GM18867 (cell line): ENCODE measurements around the gene CDH11.

ENCODE experiments used
- ATAC-seq: cut with Tn5 transposase; IDR thresholded peaks from one replicate; pipeline ENCODE4 v1.9.1; 2021; ENCODE audit warnings: mild to moderate bottlenecking, moderate library complexity; ENCODE audit not compliant: unreplicated experiment

CDH11 gene

DNA sequence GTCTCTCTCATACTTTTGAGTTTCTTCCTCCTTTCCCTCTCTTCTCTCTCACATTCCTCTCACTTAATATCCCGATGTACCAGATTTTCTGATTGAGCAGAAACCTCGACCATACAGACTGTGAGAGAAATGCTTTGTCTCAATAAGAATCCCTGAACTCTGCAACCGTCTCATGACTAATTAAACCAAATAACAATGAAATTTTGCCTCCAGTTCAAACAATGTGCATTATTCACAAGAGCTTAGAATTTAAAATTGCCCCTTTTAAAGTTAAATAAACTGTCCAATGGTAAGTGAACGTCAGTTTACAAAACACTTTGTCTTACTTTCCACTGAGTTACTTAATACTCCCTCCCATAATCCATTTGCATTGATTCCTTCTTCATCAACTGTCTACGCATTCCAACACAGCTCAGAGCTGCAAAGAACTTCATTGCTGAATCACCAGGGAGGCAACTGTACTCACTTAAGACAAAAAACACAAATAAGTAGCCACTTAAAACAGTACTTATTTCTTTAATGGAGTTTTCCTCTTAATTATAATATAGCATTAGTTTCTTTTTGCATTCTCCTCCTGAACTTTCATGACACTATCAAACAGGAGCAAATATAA lies 4.9 kb downstream of the CDH11 start:
- no peak for ATAC-seq

GRCh38 chr16:65116216-65116615 lies 5.6 kb downstream of the CDH11 start:
- no peak for ATAC-seq

GRCh38 chr16:65114527-65114926 lies 7.3 kb downstream of the CDH11 start:
- ATAC-seq: no peak

- no peak for ATAC-seq
Observed at GRCh38 chr16:65113441-65113840, 8.4 kb downstream of the CDH11 start.

- ATAC-seq: no peak
Observed at GRCh38 chr16:65111306-65111705, 10.6 kb downstream of the CDH11 start.

GRCh38 chr16:65106757-65107156 lies 15.1 kb downstream of the CDH11 start:
- ATAC-seq: no peak

- ATAC-seq: no peak
Observed at GRCh38 chr16:65105171-65105570, 16.7 kb downstream of the CDH11 start.

- no peak for ATAC-seq
Observed at GRCh38 chr16:65104471-65104870, 17.4 kb downstream of the CDH11 start.

DNA sequence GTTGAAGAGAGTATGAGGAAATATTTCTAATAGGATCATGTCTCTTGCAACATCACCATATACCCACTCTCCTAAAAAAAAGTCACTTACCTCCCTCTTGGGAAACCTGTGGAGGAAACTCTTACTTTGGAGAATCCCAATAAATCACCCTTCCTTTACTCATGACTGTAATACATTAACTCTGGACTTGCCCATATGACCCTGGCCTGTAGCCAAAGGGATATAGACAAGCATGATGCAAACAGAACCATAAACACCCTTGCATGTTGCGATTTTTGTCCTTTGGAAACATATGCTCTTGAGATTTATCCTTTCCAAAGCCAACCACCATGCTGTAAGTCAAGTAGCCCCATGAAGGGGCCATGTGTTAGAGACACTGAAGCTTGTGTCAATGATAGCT lies 19.5 kb downstream of the CDH11 start:
- ATAC-seq: no peak

DNA sequence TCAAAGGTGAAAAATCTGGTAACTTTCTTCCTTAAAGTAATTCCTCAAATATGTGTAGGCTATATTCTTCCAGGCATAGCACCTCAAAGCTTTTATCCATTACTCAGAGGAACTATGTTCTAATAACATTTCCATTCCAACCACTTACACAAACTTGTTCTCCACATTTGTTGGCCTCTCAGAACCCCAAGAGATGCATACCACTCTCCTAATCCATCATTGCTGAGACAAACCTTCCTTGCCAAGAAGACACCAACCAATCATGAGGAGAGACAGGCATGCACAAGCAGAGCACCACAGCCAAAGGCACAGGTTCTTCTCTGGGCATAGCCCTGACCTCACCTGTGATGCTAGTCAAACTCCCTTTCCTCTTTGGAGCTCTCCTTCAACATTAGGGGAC lies 20.9 kb downstream of the CDH11 start:
- ATAC-seq: no peak

DNA sequence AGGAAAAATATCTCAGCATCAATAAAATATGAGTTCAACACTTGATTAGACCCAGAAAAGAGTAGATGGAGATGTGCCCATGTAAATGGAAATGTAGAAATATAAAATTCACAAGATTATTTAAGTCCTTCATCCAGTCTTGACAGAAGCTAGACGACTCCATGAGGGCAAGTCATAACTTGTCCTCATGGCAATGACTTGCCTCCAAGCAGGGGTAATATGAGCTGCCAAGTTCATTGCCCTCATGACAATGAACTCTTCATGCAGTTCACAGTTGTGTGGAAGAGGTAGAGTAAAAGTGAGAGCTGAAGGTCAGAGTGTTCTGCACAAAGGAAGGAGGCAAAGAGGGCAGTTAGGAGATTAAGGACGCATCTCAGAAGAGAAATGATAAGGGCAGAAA lies 22.3 kb downstream of the CDH11 start:
- no peak for ATAC-seq

GRCh38 chr16:65098916-65099315 lies 22.9 kb downstream of the CDH11 start:
- ATAC-seq: no peak

DNA sequence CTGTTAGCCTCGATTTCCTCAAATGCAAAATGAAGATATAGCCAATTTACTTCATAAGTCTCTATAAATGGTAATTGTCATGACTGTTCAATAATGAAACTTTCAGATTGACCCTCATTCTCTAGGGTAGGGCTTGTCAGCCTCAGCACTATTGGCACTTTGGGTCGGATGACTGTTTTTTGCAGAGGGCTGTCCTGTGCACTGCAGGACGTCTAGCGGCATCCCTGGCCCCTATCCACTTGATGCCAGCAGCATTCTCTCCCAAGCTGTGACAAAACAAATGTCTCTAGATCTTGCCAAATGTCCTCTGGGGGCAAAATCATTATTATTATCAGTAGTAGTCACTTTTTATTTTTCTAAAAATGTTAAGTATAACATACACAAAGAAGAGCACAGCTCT lies 24.6 kb downstream of the CDH11 start:
- ATAC-seq: no peak

GRCh38 chr16:65095906-65096305 lies 26.0 kb downstream of the CDH11 start:
- no peak for ATAC-seq

DNA sequence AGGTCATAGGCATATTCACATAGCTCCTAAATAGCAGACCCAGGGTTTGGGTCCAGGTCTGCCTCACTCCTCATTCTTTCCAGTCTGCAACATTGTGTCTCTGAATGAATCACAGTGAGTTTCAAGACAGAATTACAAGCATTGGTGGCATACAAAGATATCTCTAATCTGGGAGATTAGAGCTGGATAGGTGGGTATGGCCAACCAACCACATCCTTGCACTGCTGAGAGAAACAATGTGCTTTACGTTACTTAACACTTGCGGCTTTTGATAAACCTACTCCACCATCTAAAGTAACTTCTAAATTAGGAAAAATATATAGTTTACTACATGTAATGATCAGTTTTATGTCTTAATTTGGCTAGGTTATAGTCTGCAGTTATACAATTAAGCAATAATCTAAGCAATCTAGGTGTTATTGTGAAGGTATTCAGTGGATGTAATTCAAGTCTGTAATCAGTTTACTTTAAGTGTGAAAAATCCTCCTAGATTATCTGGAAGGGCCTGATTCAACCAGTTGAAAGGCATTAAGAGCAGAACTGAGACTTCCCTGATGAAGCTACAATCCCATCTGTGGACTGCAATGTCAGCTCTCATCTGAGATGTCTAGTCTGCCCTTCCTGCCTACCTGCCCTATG lies 26.7 kb downstream of the CDH11 start:
- no peak for ATAC-seq

DNA sequence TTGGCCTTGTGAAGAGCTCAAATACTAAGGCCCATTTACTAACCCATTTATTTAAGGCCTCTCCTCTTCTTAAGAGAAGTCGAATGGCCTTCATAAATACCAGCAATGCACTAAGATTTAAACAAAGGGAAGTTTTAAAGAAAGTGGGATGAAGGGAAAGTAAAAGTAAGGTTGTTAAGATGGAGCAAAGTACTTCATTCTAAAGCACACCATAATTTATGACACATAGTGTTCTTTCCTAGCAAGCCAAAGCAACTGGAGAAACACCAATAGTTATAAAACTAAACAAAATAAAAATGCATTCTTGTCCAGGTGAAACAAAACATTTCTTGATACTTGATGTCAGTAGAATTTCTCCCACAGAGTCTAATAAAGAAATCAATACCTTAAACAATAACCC lies 27.9 kb downstream of the CDH11 start:
- no peak for ATAC-seq

DNA sequence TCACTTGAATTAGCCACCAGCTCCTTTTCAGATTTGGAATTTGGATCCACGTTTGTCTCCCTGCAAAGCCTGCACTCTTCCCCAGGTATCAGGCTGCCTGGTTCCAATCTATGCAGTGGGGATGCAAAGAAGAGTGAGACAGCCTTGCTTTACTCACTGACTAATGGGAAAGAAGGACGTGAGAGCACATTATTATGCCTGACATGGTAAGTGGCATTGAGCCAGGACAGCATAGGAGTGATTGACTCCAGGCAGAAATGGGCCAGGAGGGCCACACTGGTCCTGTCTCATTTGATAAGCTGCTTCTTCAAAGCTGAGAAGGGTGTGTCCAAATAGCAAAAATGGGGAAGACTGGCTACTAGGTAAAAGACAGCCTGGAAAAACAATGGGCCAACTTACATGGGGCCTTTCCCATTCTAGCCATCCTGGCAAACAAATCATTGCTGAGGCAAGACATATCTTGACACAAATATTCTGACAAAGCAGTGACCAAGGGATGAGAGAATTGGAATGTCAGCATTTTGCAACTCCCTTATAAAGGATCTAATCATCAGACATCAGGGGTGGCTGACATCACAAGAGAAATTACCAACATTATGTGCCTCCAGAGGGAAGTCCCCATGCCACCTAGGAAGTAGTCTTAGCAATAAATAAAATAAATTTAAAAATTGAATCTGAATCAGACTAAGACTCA lies 38.6 kb downstream of the CDH11 start:
- ATAC-seq: no peak

DNA sequence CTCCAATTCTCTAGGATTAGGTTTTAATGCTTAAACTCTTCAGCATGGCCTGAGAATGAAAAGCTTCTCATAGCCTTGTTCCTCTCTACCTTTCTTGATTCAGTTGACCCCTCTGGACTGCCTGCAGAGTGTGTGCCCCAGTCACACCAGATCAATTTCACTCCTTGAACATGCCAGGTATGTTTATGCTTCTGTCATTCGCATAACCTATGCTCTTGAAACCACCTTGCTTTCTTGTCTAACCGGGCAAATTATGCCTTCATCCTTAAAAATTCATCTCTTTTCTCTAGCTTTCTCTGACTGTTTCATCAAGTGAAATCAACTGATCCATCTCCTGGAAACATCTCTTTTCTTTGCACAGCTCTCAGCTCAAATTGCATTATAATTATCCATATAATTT lies 42.3 kb downstream of the CDH11 start:
- ATAC-seq: no peak

GRCh38 chr16:65077181-65077580 lies 44.7 kb downstream of the CDH11 start:
- ATAC-seq: no peak

GRCh38 chr16:65075877-65076276 lies 46.0 kb downstream of the CDH11 start:
- ATAC-seq: no peak

- no peak for ATAC-seq
Observed at GRCh38 chr16:65071433-65072311, 50.2 kb downstream of the CDH11 start.
